NB4 (cell line): ENCODE results near the gene MTRR.

Source experiments
- MYC ChIP-seq: IDR thresholded peaks from 2 replicates; pipeline ENCODE4 v1.6.1; 2011; ENCODE audit warnings: low read depth, low read length
- POLR2A ChIP-seq: IDR thresholded peaks from 2 replicates; pipeline ENCODE4 v1.6.1; 2011; ENCODE audit warnings: mild to moderate bottlenecking; ENCODE audit not compliant: insufficient read length; ENCODE audit errors: extremely low read depth
- TF ChIP-seq, protein P1 (sequence below): IDR thresholded peaks from one replicate; pipeline ENCODE4 v1.5.1; 2012; ENCODE audit warnings: low read depth, low read length
- TF ChIP-seq, protein P2 (sequence below): IDR thresholded peaks from 2 replicates; pipeline ENCODE4 v1.6.1; 2011; ENCODE audit warnings: low read depth, low read length

DNA sequence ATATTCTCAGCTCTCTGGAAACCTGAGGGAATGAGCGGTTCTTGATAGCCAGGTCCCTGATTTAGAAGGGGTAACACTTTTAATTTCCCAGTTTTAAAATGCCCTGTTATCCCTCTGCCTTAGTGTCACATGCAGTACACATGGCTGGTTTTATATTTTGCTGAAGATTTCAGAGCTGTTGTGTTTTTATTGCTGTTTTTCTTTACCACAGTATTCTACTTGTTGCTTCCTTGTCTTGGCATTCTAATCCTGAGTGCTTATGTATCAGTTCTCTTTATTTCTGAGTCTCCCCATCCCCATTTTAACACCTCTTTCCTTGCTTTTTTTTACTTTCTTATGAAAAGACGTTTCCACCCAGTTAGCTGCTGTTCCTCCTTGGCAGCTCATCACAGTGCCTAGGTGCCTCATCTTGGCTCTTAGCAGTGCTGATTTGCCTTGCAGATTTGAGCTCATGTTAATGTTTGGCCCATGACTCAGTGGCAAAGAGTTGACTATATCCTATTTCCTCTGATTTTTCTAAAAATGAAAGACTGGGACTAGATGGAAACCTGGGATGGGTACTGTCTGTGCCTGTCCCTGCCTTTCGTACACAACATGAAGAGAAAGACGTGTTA is 3.7 kb downstream of the MTRR start:
- TF ChIP-seq, protein P1, sequence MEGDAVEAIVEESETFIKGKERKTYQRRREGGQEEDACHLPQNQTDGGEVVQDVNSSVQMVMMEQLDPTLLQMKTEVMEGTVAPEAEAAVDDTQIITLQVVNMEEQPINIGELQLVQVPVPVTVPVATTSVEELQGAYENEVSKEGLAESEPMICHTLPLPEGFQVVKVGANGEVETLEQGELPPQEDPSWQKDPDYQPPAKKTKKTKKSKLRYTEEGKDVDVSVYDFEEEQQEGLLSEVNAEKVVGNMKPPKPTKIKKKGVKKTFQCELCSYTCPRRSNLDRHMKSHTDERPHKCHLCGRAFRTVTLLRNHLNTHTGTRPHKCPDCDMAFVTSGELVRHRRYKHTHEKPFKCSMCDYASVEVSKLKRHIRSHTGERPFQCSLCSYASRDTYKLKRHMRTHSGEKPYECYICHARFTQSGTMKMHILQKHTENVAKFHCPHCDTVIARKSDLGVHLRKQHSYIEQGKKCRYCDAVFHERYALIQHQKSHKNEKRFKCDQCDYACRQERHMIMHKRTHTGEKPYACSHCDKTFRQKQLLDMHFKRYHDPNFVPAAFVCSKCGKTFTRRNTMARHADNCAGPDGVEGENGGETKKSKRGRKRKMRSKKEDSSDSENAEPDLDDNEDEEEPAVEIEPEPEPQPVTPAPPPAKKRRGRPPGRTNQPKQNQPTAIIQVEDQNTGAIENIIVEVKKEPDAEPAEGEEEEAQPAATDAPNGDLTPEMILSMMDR, result no peak
- TF ChIP-seq POLR2A (no peak), MYC (no peak)
- TF ChIP-seq, protein P2, sequence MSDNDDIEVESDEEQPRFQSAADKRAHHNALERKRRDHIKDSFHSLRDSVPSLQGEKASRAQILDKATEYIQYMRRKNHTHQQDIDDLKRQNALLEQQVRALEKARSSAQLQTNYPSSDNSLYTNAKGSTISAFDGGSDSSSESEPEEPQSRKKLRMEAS, result no peak
